Brain microvascular endothelial cell (primary cell): ENCODE results near the gene TMEM132A.

Experiments used
- DNase-seq: peaks from one replicate; pipeline ENCODE4 v3.0.0-alpha.2; 2020
- H3K27ac ChIP-seq: fragments of 250-450 bp; sonication (Bioruptor Pico); 2 replicates; pipeline ENCODE4 v1.5.1; 2020; ENCODE audit warnings: mild to moderate bottlenecking, moderate library complexity
- H3K27me3 ChIP-seq: fragments of 250-450 bp; sonication (Bioruptor Pico); replicated peaks from 2 replicates; pipeline ENCODE4 v1.5.1; 2020; ENCODE audit warnings: mild to moderate bottlenecking
- H3K36me3 ChIP-seq: fragments of 250-450 bp; sonication (Bioruptor Pico); replicated peaks from 2 replicates; pipeline ENCODE4 v1.5.1; 2020; ENCODE audit warnings: mild to moderate bottlenecking
- H3K4me3 ChIP-seq: 2 replicates; pipeline ENCODE4 v1.5.1; 2011; ENCODE audit warnings: low read depth, mild to moderate bottlenecking, control low read depth, low read length, moderate library complexity
- CTCF ChIP-seq: IDR thresholded peaks from 2 replicates; pipeline ENCODE4 v1.5.1; 2011; ENCODE audit warnings: low read depth, mild to moderate bottlenecking, moderate library complexity, low read length, control low read depth, inconsistent platforms; ENCODE audit errors: missing control alignments
- in situ Hi-C: cut with HindIII; loops from 2 replicates; pipeline ENCODE4 v1.10.0; 2017; ENCODE audit warnings: low sequenced_read_pairs, low pct_ligation_motif_present

The TMEM132A gene

GRCh38 chr11:60931917-60932316, 7.7 kb downstream of the TMEM132A start:
- Histone ChIP-seq H3K4me3 (no peak overlapping the region), H3K36me3 (peaks cover 8% of the 10 kb centered on the region), H3K27ac (no peak overlapping the region), H3K27me3 (no peaks in the 10 kb centered on the region)
- no peak for TF ChIP-seq CTCF
- in situ Hi-C loops, result no loop called here
- no peak for DNase-seq

GRCh38 chr11:60932605-60933356, 8.5 kb downstream of the TMEM132A start:
- no peak for TF ChIP-seq CTCF
- in situ Hi-C loops, result no loop called here
- no peaks in the 10 kb centered on the region for H3K27me3 ChIP-seq
- DNase-seq, result no peak
- peaks cover 8% of the 10 kb centered on the region for H3K36me3 ChIP-seq
- no peak overlapping the region for H3K27ac ChIP-seq
- no peak overlapping the region for H3K4me3 ChIP-seq

GRCh38 chr11:60933416-60934123, 9.3 kb downstream of the TMEM132A start:
- Histone ChIP-seq H3K36me3 (peaks cover 8% of the 10 kb centered on the region), H3K4me3 (no peak overlapping the region), H3K27me3 (no peaks in the 10 kb centered on the region), H3K27ac (no peak overlapping the region)
- no peak for TF ChIP-seq CTCF
- in situ Hi-C loops, result no loop called here
- DNase-seq, result no peak

GRCh38 chr11:60934124-60934789, 10.0 kb downstream of the TMEM132A start:
- Histone ChIP-seq H3K27me3 (no peaks in the 10 kb centered on the region), H3K36me3 (peaks cover 8% of the 10 kb centered on the region), H3K4me3 (no peak overlapping the region), H3K27ac (no peak overlapping the region)
- in situ Hi-C loops, result no loop called here
- no peak for TF ChIP-seq CTCF
- DNase-seq, result no peak

- in situ Hi-C loops, result no loop called here
- DNase-seq, result no peak
- TF ChIP-seq CTCF, result no peak
- H3K4me3 ChIP-seq, result no peak overlapping the region
- no peaks in the 10 kb centered on the region for H3K27me3 ChIP-seq
- H3K36me3 ChIP-seq, result peaks cover 8% of the 10 kb centered on the region
- H3K27ac ChIP-seq, result no peak overlapping the region
These were observed 10.7 kb downstream of the TMEM132A start for GRCh38 chr11:60934790-60935605.
